Measurements from ENCODE around the gene FIGN. TPM values are rescaled to one million over a fixed set of nuclear protein-coding genes. Genes with fewer than 3 reads are reported as not detected.

FIGN gene
- total and polyA plus RNA-seq, 9 of the 15 experiments (the other 6 are each of a cell fraction or from before 2014, with no cell fraction given) = 0.02 TPM; not detected in 8

DNA sequence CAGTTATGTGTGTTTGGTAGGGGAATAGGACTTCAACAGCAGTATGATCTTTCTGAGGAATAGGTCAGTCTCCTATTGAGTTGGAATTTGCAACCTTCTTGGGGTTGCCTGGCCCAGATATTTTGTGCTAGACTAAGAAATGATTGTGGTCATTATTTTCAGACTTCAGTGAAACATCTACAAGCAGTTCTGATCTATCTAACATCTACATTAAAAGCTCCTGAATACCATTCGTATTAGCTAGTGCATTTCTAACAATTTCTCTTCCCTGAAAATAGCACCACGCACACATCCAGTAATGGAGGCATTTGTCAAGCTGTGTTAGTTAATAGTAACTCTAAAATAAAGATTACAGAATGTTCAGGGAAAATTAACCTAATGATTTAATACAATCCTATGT is 179.3 kb downstream of the FIGN start:
- FAIRE-seq = no peak
- H3K9ac ChIP-seq (ENCODE audit: insufficient read depth in 1 of 2, low read depth in 2 of 2, low read length in 2 of 2) = no peak overlapping the region
- WGBS (ENCODE audit: insufficient coverage, low coverage, missing lambda C conversion rate) = 3% methylated on average over 2 of the region's 2 CpGs
- POLR2A ChIA-PET = no interaction called here
- intact Hi-C loops (cut with micrococcal nuclease) = no loop called here
- no peaks in the 10 kb centered on the region for H3K79me2 ChIP-seq (ENCODE audit: control insufficient read depth, insufficient read depth, low read length)
- H3K27me3 ChIP-seq (ENCODE audit: control insufficient read depth in 2 of 2, insufficient read depth in 2 of 2, low read length in 2 of 2) = no peaks in the 10 kb centered on the region
- no peaks in the 10 kb centered on the region for H4K20me1 ChIP-seq (replicated peaks; ENCODE audit: control insufficient read depth, insufficient read depth, low read length)
- H3K9me3 ChIP-seq (replicated peaks; ENCODE audit: control insufficient read depth, insufficient read depth, low read depth, low read length) = no peaks in the 10 kb centered on the region; the same call in 1 of the 2 replicates
- in situ Hi-C loops (cut with MboI) = no loop called here
- no TSS peak for BruUV-seq (replicated peaks)
- H3K4me2 ChIP-seq (ENCODE audit: insufficient read depth, low read length) = no peak overlapping the region
- H2AFZ ChIP-seq (ENCODE audit: low read depth, low read length) = no peak overlapping the region
- no peaks in the 10 kb centered on the region for H3K36me3 ChIP-seq (ENCODE audit: control insufficient read depth, insufficient read depth, low read length)
- ATAC-seq = no peak
- H3K4me3 ChIP-seq = no peak overlapping the region
- no peak for DNase-seq (ENCODE audit: extremely low read depth in 1 of 4, low spot score in 3 of 4)
- CTCF ChIA-PET (ENCODE audit: low intra/inter-chr PET ratio) = no interaction called here
- no peaks in the 10 kb centered on the region for H3K4me1 ChIP-seq (replicated peaks in 1 of 2; ENCODE audit: control insufficient read depth in 2 of 2, insufficient read depth in 2 of 2, low read length in 2 of 2)
- H3K9me1 ChIP-seq (ENCODE audit: control insufficient read depth, insufficient read depth, low read length) = no peaks in the 10 kb centered on the region
- H3K27ac ChIP-seq (ENCODE audit: extremely low read depth, low read depth, low read length) = no peak overlapping the region
- TF ChIP-seq POLR2AphosphoS2 (IDR thresholded peaks at IDR 0.05; ENCODE audit: low read length) (no peak), KLF16 (IDR thresholded peaks at IDR 0.05) (no peak), SETDB1 (IDR thresholded peaks at IDR 0.05; ENCODE audit: low read length) (no peak), IFI16 (CRISPR knock-in tag; IDR thresholded peaks at IDR 0.05) (no peak), CHD2 (IDR thresholded peaks at IDR 0.05; ENCODE audit: low read depth, low read length) (no peak), NFIX (CRISPR knock-in tag; IDR thresholded peaks at IDR 0.05; ENCODE audit: low read depth) (no peak), PHTF2 (CRISPR knock-in tag; IDR thresholded peaks at IDR 0.05) (no peak), ARID1B (IDR thresholded peaks at IDR 0.05) (no peak), HLTF (IDR thresholded peaks at IDR 0.05) (no peak)
- TF ChIP-seq, protein P1, sequence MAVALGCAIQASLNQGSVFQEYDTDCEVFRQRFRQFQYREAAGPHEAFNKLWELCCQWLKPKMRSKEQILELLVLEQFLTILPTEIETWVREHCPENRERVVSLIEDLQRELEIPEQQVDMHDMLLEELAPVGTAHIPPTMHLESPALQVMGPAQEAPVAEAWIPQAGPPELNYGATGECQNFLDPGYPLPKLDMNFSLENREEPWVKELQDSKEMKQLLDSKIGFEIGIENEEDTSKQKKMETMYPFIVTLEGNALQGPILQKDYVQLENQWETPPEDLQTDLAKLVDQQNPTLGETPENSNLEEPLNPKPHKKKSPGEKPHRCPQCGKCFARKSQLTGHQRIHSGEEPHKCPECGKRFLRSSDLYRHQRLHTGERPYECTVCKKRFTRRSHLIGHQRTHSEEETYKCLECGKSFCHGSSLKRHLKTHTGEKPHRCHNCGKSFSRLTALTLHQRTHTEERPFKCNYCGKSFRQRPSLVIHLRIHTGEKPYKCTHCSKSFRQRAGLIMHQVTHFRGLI (CRISPR knock-in tag; IDR thresholded peaks at IDR 0.05) = no peak
- TF ChIP-seq, protein P2, sequence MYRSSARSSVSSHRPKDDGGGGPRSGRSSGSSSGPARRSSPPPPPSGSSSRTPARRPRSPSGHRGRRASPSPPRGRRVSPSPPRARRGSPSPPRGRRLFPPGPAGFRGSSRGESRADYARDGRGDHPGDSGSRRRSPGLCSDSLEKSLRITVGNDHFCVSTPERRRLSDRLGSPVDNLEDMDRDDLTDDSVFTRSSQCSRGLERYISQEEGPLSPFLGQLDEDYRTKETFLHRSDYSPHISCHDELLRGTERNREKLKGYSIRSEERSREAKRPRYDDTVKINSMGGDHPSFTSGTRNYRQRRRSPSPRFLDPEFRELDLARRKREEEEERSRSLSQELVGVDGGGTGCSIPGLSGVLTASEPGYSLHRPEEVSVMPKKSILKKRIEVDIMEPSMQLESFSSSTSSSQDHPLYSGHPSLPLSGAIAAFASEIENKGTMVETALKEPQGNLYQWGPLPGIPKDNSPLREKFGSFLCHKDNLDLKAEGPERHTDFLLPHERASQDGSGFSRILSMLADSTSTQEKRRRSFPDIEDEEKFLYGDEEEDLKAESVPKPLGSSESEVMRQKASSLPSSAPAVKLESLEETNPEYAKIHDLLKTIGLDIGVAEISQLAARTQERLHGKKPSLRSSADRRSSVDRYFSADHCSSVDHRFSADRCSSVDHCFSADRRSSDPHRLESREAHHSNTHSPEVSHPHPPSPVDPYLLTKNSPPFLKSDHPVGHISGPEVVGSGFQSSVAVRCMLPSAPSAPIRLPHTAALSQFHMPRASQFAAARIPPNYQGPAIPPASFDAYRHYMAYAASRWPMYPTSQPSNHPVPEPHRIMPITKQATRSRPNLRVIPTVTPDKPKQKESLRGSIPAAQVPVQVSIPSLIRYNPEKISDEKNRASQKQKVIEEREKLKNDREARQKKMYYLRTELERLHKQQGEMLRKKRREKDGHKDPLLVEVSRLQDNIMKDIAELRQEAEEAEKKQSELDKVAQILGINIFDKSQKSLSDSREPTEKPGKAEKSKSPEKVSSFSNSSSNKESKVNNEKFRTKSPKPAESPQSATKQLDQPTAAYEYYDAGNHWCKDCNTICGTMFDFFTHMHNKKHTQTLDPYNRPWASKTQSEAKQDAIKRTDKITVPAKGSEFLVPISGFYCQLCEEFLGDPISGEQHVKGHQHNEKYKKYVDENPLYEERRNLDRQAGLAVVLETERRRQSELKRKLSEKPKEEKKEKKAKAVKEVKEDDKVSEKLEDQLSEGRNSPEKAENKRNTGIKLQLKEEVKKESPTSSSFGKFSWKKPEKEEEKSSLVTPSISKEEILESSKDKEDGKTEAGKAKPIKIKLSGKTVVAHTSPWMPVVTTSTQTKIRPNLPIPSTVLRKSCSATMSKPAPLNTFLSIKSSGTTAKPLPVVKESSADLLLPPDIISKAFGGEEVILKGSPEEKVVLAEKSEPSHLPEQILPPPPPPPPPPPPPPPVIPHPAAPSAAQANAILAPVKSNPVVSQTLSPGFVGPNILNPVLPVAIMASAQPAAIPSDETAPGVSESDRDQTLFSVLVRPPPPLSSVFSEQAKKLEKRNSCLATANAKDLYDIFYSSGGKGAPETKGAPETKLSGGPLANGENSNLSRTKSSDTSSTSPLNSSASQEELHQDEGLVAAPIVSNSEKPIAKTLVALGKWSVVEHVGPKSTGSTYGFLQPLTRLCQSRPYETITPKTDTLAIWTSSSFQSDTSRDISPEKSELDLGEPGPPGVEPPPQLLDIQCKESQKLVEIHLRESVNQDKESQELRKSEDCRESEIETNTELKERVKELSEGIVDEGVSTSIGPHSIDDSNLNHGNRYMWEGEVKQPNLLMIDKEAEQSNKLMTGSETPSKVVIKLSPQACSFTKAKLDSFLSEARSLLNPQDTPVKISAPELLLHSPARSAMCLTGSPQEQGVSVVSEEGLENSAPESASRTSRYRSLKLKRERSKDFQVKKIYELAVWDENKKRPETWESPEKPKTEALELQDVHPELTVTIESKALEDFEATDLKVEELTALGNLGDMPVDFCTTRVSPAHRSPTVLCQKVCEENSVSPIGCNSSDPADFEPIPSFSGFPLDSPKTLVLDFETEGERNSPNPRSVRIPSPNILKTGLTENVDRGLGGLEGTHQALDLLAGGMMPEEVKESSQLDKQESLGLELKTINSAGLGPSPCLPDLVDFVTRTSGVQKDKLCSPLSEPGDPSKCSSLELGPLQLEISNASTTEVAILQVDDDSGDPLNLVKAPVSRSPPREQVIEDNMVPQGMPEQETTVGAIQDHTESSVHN (IDR thresholded peaks at IDR 0.05; ENCODE audit: borderline replicate concordance in 1 of 2, low read depth in 1 of 2) = no peak
- TF ChIP-seq, protein P3, sequence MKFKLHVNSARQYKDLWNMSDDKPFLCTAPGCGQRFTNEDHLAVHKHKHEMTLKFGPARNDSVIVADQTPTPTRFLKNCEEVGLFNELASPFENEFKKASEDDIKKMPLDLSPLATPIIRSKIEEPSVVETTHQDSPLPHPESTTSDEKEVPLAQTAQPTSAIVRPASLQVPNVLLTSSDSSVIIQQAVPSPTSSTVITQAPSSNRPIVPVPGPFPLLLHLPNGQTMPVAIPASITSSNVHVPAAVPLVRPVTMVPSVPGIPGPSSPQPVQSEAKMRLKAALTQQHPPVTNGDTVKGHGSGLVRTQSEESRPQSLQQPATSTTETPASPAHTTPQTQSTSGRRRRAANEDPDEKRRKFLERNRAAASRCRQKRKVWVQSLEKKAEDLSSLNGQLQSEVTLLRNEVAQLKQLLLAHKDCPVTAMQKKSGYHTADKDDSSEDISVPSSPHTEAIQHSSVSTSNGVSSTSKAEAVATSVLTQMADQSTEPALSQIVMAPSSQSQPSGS (CRISPR knock-in tag; IDR thresholded peaks at IDR 0.05) = no peak

All from K562 (cell line).